Osteoblast (primary cell): ENCODE results near the gene PNKD. TPM values are rescaled to one million over a fixed set of nuclear protein-coding genes. Genes with fewer than 3 reads are reported as not detected.

ENCODE experiments used
- DNase-seq: peaks from one replicate; pipeline ENCODE4 v3.0.0; 2011; ENCODE audit warnings: low spot score, mixed read lengths; ENCODE audit not compliant: insufficient read length; ENCODE audit errors: missing footprints
- H2AFZ ChIP-seq: 2 replicates; pipeline ENCODE4 v1.6.0; 2011; ENCODE audit warnings: mild to moderate bottlenecking, low read length
- H3K27ac ChIP-seq: 2 replicates; pipeline ENCODE4 v1.5.1; 2011; ENCODE audit warnings: mild to moderate bottlenecking, low read depth, low read length, moderate library complexity
- H3K27me3 ChIP-seq: 2 replicates; pipeline ENCODE4 v1.6.0; 2012; ENCODE audit warnings: mild to moderate bottlenecking, control low read depth, inconsistent platforms, low read length, moderate library complexity; ENCODE audit not compliant: insufficient read depth
- H3K36me3 ChIP-seq: 2 replicates; pipeline ENCODE4 v1.5.1; 2011; ENCODE audit warnings: mild to moderate bottlenecking, low read length, control low read depth, moderate library complexity; ENCODE audit not compliant: insufficient read depth
- H3K4me1 ChIP-seq: 2 replicates; pipeline ENCODE4 v1.5.1; 2011; ENCODE audit warnings: mild to moderate bottlenecking, low read length, control low read depth, moderate library complexity; ENCODE audit not compliant: insufficient read depth
- H3K4me2 ChIP-seq: 2 replicates; pipeline ENCODE4 v1.6.0; 2011; ENCODE audit warnings: mild to moderate bottlenecking, low read length; ENCODE audit not compliant: insufficient read depth
- H3K4me3 ChIP-seq: fragments of 200-600 bp; sonication (generic); 3 replicates; pipeline ENCODE4 v1.5.1; 2012; ENCODE audit warnings: mild to moderate bottlenecking, low read length, inconsistent platforms; ENCODE audit not compliant: insufficient read depth
- H3K79me2 ChIP-seq: 2 replicates; pipeline ENCODE4 v1.6.0; 2012; ENCODE audit warnings: mild to moderate bottlenecking, low read length, control low read depth, inconsistent platforms; ENCODE audit not compliant: insufficient read depth
- H3K9me3 ChIP-seq: 2 replicates; pipeline ENCODE4 v1.5.1; 2011; ENCODE audit warnings: low read depth, low read length, control low read depth
- H4K20me1 ChIP-seq: 2 replicates; pipeline ENCODE4 v1.6.0; 2012; ENCODE audit warnings: mild to moderate bottlenecking, low read length, control low read depth; ENCODE audit not compliant: insufficient read depth
- total RNA-seq: library from RNA; depleted of rRNA; stranded (reverse); fragments of >200 nt; gene quantifications from 2 replicates; pipeline ENCODE4 v1.2.3, GENCODE V29; 2012
- TF ChIP-seq, protein P1 (sequence below): IDR thresholded peaks from 2 replicates; pipeline ENCODE4 v1.5.1; 2011; ENCODE audit warnings: mild to moderate bottlenecking, low read depth, low read length, moderate library complexity; ENCODE audit errors: extremely low read depth

The PNKD gene
- total RNA-seq, 1 donor = 23.2 TPM

DNA sequence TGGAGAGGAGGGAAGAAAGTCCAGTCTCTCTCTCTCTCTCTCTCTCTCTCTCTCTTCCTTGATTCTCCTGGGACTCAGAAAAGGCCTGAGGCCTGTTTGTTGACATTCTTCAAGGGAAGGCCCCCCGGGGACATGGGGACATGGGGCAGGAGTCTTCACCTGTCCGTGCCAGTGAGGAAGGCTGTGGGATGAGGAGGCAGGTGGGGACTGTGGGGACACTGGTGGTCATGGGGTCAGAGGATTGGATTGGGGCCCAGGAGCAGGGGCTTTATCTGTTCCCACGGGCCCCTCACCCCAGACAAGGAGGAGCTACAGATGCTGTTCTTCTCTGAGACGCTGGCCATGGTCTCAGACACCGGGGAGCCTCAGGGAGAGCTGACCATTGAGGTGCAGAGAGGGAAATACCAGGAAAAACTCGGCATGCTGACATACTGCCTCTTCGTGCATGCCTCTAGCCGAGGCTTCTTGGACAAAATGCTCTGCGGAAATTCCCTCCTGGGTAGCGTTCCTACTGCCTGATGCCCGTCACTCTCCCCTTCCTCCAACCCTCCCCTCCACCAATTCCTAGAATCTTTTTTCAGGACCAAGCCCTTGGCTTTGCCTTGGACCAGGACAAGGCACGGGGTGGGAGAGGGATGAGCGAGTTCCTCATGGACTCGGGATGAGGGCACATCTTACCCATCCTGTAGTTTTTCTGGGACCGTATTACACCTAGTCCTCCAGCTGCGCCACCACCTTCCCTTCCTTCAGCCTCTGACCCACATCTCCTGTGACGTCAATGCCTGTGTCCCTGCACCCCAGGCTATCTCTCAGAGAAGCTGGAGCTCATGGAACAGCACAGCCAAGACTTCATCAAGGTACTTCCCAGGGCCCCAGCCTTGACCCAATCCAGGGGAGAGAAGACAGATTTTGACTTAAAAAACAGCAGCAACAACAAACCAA lies 87.2 kb downstream of the PNKD start:
- TF ChIP-seq, protein P1, sequence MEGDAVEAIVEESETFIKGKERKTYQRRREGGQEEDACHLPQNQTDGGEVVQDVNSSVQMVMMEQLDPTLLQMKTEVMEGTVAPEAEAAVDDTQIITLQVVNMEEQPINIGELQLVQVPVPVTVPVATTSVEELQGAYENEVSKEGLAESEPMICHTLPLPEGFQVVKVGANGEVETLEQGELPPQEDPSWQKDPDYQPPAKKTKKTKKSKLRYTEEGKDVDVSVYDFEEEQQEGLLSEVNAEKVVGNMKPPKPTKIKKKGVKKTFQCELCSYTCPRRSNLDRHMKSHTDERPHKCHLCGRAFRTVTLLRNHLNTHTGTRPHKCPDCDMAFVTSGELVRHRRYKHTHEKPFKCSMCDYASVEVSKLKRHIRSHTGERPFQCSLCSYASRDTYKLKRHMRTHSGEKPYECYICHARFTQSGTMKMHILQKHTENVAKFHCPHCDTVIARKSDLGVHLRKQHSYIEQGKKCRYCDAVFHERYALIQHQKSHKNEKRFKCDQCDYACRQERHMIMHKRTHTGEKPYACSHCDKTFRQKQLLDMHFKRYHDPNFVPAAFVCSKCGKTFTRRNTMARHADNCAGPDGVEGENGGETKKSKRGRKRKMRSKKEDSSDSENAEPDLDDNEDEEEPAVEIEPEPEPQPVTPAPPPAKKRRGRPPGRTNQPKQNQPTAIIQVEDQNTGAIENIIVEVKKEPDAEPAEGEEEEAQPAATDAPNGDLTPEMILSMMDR = no peak
- no peaks in the 10 kb centered on the region for H3K27me3 ChIP-seq
- no peaks in the 10 kb centered on the region for H3K79me2 ChIP-seq
- H4K20me1 ChIP-seq = no peaks in the 10 kb centered on the region
- no peak overlapping the region for H3K4me2 ChIP-seq
- H3K27ac ChIP-seq = no peak overlapping the region
- no peaks in the 10 kb centered on the region for H3K9me3 ChIP-seq
- no peak overlapping the region for H2AFZ ChIP-seq
- H3K36me3 ChIP-seq = no peaks in the 10 kb centered on the region
- H3K4me3 ChIP-seq = no peak overlapping the region
- DNase-seq = peak; percentile 79
- H3K4me1 ChIP-seq = no peaks in the 10 kb centered on the region

DNA sequence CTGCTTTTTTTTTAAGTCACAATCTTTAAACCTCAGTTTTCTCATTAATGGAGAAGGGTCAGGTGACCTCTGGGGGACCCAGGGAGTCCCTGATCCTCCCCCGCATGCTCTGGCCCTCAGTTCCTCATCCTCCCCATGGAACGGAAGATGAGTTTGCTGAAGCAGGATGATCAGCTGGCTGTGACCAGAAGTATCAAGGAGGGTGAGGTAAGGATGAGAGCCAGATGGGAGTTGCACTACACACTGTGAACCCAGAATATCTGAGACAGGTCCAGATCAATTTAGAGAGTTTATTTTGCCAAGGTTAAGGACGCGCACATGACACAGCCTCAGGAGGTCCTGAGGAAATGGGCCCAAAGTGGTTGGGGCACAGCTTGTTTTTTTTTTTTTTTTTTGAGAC lies 90.1 kb downstream of the PNKD start:
- no peak overlapping the region for H3K27ac ChIP-seq

DNA sequence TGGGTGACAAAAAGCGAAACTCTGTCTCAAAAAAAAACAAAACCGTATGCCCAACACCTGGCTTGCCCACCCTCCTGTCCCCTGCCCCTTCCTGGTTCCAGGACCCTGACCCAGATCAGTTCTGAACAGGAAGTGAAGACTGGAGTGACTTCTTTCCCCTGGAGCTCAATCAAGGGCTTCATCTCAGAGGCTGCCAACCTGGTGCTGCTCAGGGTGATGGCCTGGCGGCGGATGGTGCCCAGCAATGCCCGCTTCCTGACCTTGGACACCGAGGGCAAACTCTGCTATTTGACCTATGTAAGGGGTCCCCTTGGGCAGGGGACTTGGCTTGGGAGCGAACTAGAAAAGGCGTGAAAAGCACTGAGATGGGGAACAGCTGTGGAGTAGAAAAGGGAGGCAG lies 92.3 kb downstream of the PNKD start:
- no peaks in the 10 kb centered on the region for H4K20me1 ChIP-seq
- H3K79me2 ChIP-seq = no peaks in the 10 kb centered on the region
- TF ChIP-seq, protein P1 = no peak
- H3K36me3 ChIP-seq = no peaks in the 10 kb centered on the region
- H3K9me3 ChIP-seq = no peaks in the 10 kb centered on the region
- no peaks in the 10 kb centered on the region for H3K4me1 ChIP-seq
- H3K4me3 ChIP-seq = no peak overlapping the region
- DNase-seq = peak; percentile 65
- no peak overlapping the region for H2AFZ ChIP-seq
- H3K27me3 ChIP-seq = no peaks in the 10 kb centered on the region
- no peak overlapping the region for H3K27ac ChIP-seq
- no peak overlapping the region for H3K4me2 ChIP-seq

More for the DNA sequence above, 90.1 kb downstream of the PNKD start:
- H3K79me2 ChIP-seq = no peaks in the 10 kb centered on the region
- peak; percentile 32 for DNase-seq
- H3K4me2 ChIP-seq = no peak overlapping the region
- no peak overlapping the region for H3K4me3 ChIP-seq
- H4K20me1 ChIP-seq = no peaks in the 10 kb centered on the region
- H3K9me3 ChIP-seq = no peaks in the 10 kb centered on the region
- no peaks in the 10 kb centered on the region for H3K27me3 ChIP-seq
- no peak overlapping the region for H2AFZ ChIP-seq
- no peaks in the 10 kb centered on the region for H3K36me3 ChIP-seq
- H3K4me1 ChIP-seq = no peaks in the 10 kb centered on the region
- TF ChIP-seq, protein P1 = no peak

DNA sequence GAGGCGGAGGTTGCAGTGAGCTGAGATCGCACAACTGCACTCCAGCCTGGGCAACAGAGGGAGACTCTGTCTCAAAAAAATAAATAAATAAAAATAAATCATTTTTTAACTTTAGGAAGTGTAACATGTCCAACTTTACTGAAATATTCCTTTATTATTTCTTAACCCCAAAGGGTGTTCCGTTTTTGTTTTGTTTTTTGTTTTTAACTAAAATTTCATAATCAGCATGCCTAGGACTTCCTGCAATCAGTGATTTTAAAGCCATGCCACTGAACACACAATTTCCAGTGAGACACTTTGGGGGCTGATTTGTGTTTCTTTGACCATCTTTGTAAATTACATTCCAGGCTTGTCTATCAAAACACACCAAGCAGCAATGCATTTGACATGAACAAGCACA lies 93.4 kb downstream of the PNKD start:
- Histone ChIP-seq H3K27ac (no peak overlapping the region), H4K20me1 (no peaks in the 10 kb centered on the region), H3K4me2 (no peak overlapping the region), H3K9me3 (no peaks in the 10 kb centered on the region), H3K4me3 (no peak overlapping the region), H3K27me3 (no peaks in the 10 kb centered on the region), H3K4me1 (no peaks in the 10 kb centered on the region), H2AFZ (no peak overlapping the region), H3K79me2 (no peaks in the 10 kb centered on the region), H3K36me3 (no peaks in the 10 kb centered on the region)
- DNase-seq = no peak
- TF ChIP-seq, protein P1 = no peak
